ENCODE measurements around the gene MRPS27.

GRCh38 chr5:72243706-72244105 is 76.3 kb downstream of the MRPS27 start:
- TF ChIP-seq CTCF (IDR thresholded peaks at IDR 0.05), result no peak
- TF ChIP-seq POLR2A (IDR thresholded peaks at IDR 0.05), result no peak
